T47D (cell line): Measurements from ENCODE around the gene PIP4K2A.

Source experiments
- DNase-seq, 2 experiments: peaks; one replicate each; pipeline versions ENCODE4 v3.0.0 to v3.0.0-alpha.2; 2011 to 2012; ENCODE audit warnings: low read depth in 1 of 2, low spot score in 1 of 2
- JUND ChIP-seq: IDR thresholded peaks from 2 replicates; pipeline ENCODE4 v1.6.1; 2012; ENCODE audit warnings: low read depth
- in situ Hi-C: cut with HindIII; loops from 2 replicates; pipeline ENCODE4 v1.10.0; 2016; ENCODE audit warnings: low sequenced_read_pairs, low pct_unique_long_range_greater_than_20kb

Gene PIP4K2A

DNA sequence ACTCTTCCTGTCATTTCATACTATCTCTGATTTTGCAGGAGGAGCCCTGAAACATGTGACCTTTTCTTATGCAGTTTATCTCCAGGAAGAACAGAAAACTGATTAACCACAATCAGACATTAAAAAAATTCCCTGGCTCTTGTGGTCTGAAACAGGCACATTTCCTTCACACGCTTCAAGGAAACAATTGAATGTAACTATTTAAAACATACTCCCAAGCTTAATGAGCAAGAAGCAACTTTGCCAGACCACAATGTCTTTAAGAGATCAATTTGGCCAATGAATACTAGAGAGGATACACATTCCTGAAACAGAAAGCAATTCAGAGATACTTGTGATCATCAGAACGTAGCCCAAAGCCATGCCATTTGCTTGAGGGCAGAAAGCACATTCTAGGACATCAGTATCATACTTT, 65.8 kb downstream of the PIP4K2A start:
- no peak for DNase-seq
- in situ Hi-C loops, result no loop called here
- no peak for TF ChIP-seq JUND

DNA sequence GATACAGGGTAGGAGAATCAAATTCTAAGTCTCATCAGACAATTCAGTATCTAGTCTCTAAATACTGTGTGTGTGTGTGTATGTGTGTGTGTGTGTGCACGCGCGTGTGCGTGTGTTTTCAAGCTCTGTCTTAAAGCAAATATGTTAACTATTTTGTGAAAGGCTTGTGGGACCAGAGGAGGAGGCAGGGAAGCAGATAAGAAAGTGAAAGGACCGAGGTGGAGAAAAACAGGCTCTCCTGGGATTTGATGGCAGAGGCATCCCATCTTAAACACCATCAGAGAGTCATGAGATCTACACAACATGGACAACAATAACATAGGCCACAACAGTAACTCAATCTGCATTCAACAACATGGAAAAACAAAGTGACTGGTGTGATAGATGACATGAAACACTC, 67.1 kb downstream of the PIP4K2A start:
- no peak for TF ChIP-seq JUND
- DNase-seq, result no peak
- in situ Hi-C loops, result no loop called here

DNA sequence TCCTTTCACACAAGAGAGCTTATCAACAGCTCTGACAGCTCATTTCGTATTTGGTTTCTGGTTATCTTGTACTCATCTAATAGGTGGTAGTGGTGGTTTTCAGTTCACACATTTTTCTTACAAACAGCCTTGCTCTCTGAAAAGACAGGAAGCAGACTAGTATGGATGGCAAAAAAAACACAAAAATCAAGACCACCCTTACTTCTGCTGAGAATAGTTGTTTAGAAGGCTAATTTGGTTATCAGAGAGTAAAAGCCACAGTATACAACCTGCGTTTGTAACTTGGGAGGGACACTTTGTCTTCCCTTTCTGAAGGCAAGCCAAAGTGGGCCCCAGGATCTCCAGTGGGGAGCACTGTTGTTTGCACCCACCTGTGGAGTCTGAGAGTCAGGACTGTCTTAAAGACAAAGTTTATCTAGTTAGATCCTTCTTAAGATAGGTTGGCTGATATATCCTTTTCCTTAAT, 68.0 kb downstream of the PIP4K2A start:
- in situ Hi-C loops, result no loop called here
- no peak for TF ChIP-seq JUND
- no peak for DNase-seq

DNA sequence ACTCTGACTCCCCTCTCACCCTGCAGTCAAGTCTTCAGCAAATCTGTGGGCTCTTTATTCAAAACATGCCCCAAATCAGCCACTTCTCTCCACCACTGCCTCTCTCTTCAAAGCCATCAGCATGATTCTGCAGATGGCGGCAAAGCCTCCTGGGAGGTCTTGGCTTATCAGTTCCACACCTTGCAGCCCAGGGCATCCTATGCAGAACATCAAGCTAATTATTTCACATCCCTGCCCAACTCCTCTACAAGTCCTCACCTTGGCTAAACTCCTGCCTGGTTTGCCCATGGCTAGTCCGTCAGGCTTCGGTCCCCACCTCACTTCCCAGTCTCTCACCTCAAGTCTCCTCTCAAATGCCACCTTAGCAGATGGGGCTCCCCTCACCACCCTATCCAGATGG, 70.2 kb downstream of the PIP4K2A start:
- DNase-seq, result no peak
- TF ChIP-seq JUND, result no peak

DNA sequence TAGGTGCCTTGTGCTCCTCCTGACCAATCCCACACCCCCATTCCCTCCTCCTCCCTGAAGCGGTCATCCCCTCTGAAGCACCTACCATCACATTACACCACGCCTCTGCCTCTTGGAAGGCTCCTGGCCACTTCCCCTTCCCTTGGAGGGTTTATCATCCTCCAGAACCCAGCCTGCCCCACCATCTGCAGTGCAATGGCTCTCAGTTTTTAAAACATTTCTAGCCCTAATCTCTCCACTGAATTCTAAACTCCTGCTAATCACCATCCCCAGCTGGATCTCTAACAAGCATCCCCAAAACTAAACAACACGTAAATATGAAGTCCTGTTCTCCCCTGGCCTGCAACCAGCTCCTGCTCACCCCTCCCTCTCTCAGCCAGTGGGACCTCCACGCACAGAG, 70.6 kb downstream of the PIP4K2A start:
- in situ Hi-C loops, result no loop called here
- TF ChIP-seq JUND, result no peak
- DNase-seq, result no peak

More for the DNA sequence above, 70.2 kb downstream of the PIP4K2A start:
- in situ Hi-C loops, result no loop called here

DNA sequence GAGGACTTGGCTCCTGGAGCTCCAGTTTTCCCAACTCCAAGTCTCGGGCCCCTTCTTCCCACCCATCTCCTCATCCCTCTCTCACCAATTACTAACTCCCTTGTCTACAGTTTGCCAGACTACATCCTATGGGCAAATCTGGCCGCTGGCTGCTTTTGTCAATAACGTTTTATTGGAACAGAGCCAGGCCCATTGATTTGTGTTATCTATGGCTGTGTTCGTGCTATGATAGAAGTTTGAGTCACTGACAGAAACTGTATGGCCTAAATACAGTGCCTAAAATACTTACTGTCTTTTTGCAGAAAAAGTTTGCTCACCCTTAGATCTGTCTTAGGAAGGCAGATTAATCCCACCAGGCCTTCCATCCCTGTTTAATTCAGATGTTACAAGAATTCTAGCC, 71.3 kb downstream of the PIP4K2A start:
- TF ChIP-seq JUND, result no peak
- no peak for DNase-seq
- in situ Hi-C loops, result no loop called here

DNA sequence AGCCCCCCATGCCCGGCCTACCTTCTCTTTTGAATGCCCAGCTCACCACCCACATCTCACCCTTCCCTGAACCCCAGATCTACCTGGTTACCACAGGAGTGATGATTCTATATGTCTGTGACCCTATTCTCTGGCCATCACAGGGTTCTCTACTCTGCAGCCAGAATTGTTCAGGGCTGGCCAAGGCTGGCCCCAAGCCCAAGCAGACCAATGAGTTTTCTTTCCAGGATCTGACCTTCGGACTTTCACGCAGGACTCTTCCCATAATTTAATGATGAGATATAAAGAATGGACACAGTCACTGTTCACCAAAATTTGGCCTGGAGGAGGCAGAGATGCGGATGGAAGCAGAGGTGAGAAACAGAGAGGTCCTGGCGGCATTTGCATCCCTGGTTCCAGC, 72.6 kb downstream of the PIP4K2A start:
- TF ChIP-seq JUND, result no peak
- in situ Hi-C loops, result no loop called here
- no peak for DNase-seq

DNA sequence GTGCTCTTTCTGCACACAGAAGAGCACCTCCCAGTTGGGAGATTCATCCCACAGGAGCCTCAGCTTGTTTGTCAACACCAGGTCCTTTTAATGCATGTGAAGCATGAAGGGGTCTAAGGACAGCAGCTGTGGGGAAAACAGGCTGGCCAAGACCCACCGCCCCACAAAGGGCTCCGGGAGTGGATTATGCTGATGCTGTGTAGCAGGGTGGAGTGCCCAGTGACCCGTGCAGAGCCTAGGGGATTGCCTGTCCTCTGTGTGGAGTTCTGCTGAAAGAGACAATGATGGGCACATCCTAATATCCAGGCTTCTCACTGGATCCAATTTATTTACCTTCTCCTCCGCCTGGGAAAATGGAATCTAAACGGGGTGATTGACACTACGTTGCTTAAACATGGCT, 74.0 kb downstream of the PIP4K2A start:
- in situ Hi-C loops, result no loop called here
- no peak for TF ChIP-seq JUND

DNA sequence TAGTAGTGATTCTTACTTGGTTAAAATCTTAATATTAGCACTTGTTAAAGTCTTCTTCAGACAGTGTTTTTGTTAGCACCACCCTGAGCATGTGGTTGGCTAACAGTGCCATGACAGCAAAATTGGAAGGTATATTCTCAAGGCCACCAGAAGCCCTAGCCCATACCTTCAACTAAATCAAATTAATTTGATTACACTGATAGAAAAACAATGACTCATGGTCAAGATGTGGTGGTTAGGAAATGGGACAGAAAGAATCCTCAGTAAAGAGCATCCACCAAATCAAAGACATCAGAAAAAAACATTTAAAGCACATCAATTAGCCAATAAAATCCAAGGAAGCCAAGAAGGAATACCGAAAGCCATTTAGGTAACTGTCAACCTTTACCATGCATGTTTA, 75.5 kb downstream of the PIP4K2A start:
- no peak for DNase-seq
- in situ Hi-C loops, result no loop called here
- TF ChIP-seq JUND, result no peak

More for the DNA sequence above, 74.0 kb downstream of the PIP4K2A start:
- no peak for DNase-seq

DNA sequence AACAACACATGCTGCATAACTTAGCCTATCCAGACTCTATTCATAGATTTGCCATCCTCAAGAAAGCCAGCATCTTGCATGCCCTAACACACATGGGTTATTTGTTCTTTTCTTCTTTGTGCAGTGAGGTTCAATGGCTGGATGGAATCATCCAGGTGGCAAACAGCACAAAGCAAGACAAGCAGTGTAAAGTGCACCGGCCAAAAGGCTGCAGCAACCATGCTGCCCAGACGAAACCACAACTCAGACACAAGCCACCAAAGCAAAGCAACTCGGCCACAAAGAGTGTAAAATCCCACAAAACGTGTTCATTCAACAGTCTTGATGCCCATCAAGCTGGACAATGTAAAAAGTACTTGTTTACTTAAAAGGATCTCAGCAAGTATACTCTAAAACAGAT, 76.9 kb downstream of the PIP4K2A start:
- in situ Hi-C loops, result no loop called here
- no peak for TF ChIP-seq JUND
- no peak for DNase-seq

DNA sequence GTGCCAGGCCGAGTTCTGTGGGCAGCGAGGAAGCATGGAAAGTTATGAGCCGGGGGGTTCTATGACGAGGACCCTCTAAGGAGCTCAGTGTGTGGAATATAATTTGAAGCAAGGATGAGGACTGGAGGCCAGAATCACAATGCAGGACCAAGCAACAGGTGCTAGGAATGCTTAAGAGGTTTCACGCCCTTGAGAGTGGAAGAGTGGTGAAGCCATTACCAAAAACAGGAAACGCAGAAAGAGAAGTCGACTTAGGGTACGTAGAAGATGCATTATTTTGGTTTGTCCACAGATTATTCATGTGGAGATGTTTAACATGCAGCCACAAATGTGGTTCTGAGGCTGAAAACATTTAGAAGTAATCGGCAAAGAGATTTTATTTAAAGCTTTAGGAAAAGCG, 78.7 kb downstream of the PIP4K2A start:
- in situ Hi-C loops, result no loop called here
- no peak for TF ChIP-seq JUND
- DNase-seq, result no peak

DNA sequence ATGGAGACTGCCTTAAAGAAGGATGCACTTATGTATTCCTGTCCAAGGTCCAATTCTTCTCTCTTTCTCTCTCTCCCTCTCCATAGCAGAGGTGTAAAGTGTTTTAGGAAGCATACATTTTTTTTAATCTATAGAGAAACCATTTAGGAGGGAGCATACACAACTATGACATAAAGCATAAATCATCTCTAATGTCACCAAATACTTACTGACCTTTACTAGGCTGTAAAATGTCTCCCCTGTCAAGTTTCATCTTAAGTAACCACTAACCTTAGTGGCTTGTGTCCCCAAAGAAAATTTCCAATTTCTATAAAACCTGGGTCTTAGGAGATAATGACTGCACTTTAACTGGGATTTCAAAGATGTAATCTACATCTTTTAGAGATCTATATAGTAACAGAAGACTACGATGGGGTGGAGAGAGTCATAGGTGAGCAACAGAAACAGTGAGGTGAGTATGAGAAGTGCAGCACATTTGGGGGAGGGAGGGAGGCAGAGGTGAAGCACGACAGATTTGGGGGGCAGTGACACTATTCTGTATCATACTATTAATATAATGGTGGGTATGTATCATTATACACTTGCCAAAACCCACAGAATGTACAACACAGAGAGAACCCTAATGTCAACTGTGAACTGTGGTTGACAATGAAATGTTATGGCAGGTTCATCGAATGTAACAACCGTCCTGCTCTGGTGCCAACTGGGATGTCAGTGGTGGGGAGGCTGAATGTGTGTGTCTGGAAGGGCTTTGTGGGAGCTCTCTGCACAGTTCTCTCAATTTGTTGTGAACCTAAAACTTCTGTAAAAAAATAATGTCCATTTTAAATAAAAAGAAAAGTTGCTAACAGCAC, 79.5 kb downstream of the PIP4K2A start:
- in situ Hi-C loops, result no loop called here
- no peak for TF ChIP-seq JUND
- no peak for DNase-seq

DNA sequence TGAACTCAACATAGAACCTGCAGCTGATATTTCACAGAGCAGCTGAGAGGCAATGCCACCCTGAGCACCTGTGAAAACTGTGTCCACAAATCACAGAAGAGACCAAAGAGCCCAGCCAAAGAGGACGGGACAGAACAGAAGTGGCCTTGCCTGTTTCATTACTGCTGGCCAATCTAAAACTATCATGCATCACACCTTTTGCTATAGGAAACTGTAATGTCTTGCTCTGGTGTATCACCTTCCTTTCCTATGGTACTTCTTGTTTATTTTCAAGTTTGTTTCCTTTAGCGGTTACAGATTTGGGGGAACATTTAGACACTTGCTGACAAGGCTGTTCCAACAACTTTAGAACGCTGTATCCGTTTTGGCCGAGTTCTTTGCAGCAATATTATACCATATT, 80.3 kb downstream of the PIP4K2A start:
- peak in 1 of 2 experiments; percentile 26 for DNase-seq
- TF ChIP-seq JUND, result no peak
- in situ Hi-C loops, result no loop called here

DNA sequence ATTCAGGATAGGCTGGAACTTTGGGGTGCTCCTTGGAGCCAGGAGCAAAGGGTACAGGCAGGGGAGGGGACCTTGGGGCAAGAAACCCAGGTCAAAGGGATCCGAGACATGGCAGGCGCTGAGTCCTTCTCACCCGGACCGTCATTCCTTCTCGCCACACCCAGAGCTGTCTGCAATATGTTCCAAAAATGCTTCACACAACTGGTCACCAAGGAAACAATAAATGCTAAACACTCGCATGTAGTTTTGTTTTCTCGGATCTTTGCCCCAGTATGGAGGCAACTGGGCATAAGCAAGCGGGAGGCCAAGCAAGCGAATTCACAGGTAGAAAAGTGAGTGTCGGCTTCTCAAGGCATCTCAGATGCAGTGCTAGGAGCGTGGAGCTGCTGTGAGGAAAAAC, 80.8 kb downstream of the PIP4K2A start:
- no peak for TF ChIP-seq JUND
- DNase-seq, result peak in 1 of 2 experiments; percentile 41
- in situ Hi-C loops, result no loop called here
